HEK293 (cell line): Measurements from ENCODE around the gene PPP2R3A.
A peak's percentile ranks its signal among the peaks of the same experiment; 100 is the strongest.
"Not testable (repeated sequence)": the region's sequence is repeated elsewhere in the genome, so short reads cannot be mapped to it uniquely, and the experiment has no call there.

Experiments used
- CTCF ChIA-PET: fragments of 350-600 bp; formaldehyde crosslinking; extraction: SDS; loops from one replicate; lab custom pipeline; 2021; ENCODE audit warnings: antibody characterized with exemption; lab: Yijun Ruan, JAX
- POLR2A ChIA-PET: fragments of 300-600 bp; formaldehyde crosslinking; extraction: SDS; loops from one replicate; lab custom pipeline; 2020; ENCODE audit warnings: antibody characterized with exemption, inconsistent platforms; lab: Yijun Ruan, JAX
- H3K27ac ChIP-seq: fragments of 200-500 bp; sonication (Bioruptor generic); 2 replicates; pipeline ENCODE4 v1.5.1; 2014; ENCODE audit warnings: low read depth, low read length, control low read depth, inconsistent platforms; ENCODE audit errors: extremely low read depth
- H3K36me3 ChIP-seq, 2 experiments: fragments of 200-500 bp in 1 of 2; sonication (Bioruptor generic) in 1 of 2; 1 replicate in 1 of 2; 2 replicates in 1 of 2; pipeline ENCODE4 v1.5.1; 2014 to 2017; ENCODE audit warnings: inconsistent platforms in 2 of 2, low read length in 2 of 2; ENCODE audit not compliant: control insufficient read depth in 2 of 2, insufficient read depth in 1 of 2
- H3K4me1 ChIP-seq: fragments of 200-500 bp; sonication (Bioruptor generic); 2 replicates; pipeline ENCODE4 v1.5.1; 2014; ENCODE audit warnings: mild to moderate bottlenecking, low read length, inconsistent platforms; ENCODE audit not compliant: control insufficient read depth, insufficient read depth
- H3K4me3 ChIP-seq: 2 replicates; pipeline ENCODE4 v1.5.1; 2011; ENCODE audit warnings: low read depth, mild to moderate bottlenecking, control low read depth, low read length, moderate library complexity
- H3K9me3 ChIP-seq: fragments of 200-500 bp; sonication (Bioruptor generic); 2 replicates; pipeline ENCODE4 v1.5.1; 2014; ENCODE audit warnings: low read depth, low read length, inconsistent platforms; ENCODE audit not compliant: control insufficient read depth, insufficient read depth
- HOXA7 ChIP-seq: sonication (generic); formaldehyde crosslinking; IDR thresholded peaks from 2 replicates; pipeline ENCODE4 v1.8.1; 2022; ENCODE audit warnings: missing genetic modification reagents, borderline replicate concordance
- SCRT2 ChIP-seq: fragments of 450-650 bp; formaldehyde crosslinking; IDR thresholded peaks from 2 replicates; pipeline ENCODE4 v1.5.1; 2016; ENCODE audit warnings: missing biosample characterization, missing genetic modification characterization
- SETDB1 ChIP-seq: IDR thresholded peaks from one replicate; pipeline ENCODE4 v1.6.1; 2017; ENCODE audit warnings: mild to moderate bottlenecking, low read length, moderate library complexity, mixed read lengths; ENCODE audit not compliant: insufficient read length
- SP3 ChIP-seq: fragments of 450-650 bp; formaldehyde crosslinking; IDR thresholded peaks from 2 replicates; pipeline ENCODE4 v1.5.1; 2016; ENCODE audit warnings: missing biosample characterization, missing genetic modification characterization
- ZFP3 ChIP-seq: fragments of 450-650 bp; formaldehyde crosslinking; IDR thresholded peaks from 2 replicates; pipeline ENCODE4 v1.5.1; 2016; ENCODE audit warnings: low read depth, missing biosample characterization, missing genetic modification characterization
- ZNF140 ChIP-seq: fragments of 450-650 bp; formaldehyde crosslinking; IDR thresholded peaks from 2 replicates; pipeline ENCODE4 v1.5.1; 2016; ENCODE audit warnings: missing biosample characterization, missing genetic modification characterization
- ZNF239 ChIP-seq: fragments of 450-650 bp; formaldehyde crosslinking; IDR thresholded peaks from 2 replicates; pipeline ENCODE4 v1.5.1; 2016; ENCODE audit warnings: missing biosample characterization, missing genetic modification characterization
- ZNF280D ChIP-seq: fragments of 450-650 bp; formaldehyde crosslinking; IDR thresholded peaks from 2 replicates; pipeline ENCODE4 v1.5.1; 2016; ENCODE audit warnings: missing biosample characterization, missing genetic modification characterization
- ZNF341 ChIP-seq: fragments of 450-650 bp; formaldehyde crosslinking; IDR thresholded peaks from 2 replicates; pipeline ENCODE4; 2016; ENCODE audit warnings: low read depth, missing biosample characterization, missing genetic modification characterization
- ZNF548 ChIP-seq: fragments of 450-650 bp; formaldehyde crosslinking; IDR thresholded peaks from 2 replicates; pipeline ENCODE4 v1.5.1; 2016; ENCODE audit warnings: missing biosample characterization, missing genetic modification characterization
- ZNF585B ChIP-seq: fragments of 450-650 bp; formaldehyde crosslinking; IDR thresholded peaks from 2 replicates; pipeline ENCODE4 v1.5.1; 2016; ENCODE audit warnings: missing biosample characterization, missing genetic modification characterization
- ZNF658 ChIP-seq: fragments of 450-650 bp; formaldehyde crosslinking; IDR thresholded peaks from 2 replicates; pipeline ENCODE4; 2016; ENCODE audit warnings: missing biosample characterization, missing genetic modification characterization
- ZNF704 ChIP-seq: fragments of 450-650 bp; formaldehyde crosslinking; IDR thresholded peaks from 2 replicates; pipeline ENCODE4 v1.5.1; 2016; ENCODE audit warnings: missing biosample characterization, missing genetic modification characterization
- ZNF777 ChIP-seq: fragments of 450-650 bp; formaldehyde crosslinking; IDR thresholded peaks from 2 replicates; pipeline ENCODE4 v1.5.1; 2017; ENCODE audit warnings: missing biosample characterization, missing genetic modification characterization, borderline replicate concordance

PPP2R3A gene

GRCh38 chr3:136083641-136084382 is 118.3 kb downstream of the PPP2R3A start:
- H3K27ac ChIP-seq, CTCF ChIA-PET, H3K4me3 ChIP-seq, H3K4me1 ChIP-seq, H3K9me3 ChIP-seq, POLR2A ChIA-PET: not testable (repeated sequence)
- peaks cover 0 to 21% of the 10 kb centered on the region in 2 experiments; a peak in 1 of 3 replicates for H3K36me3 ChIP-seq
- TF ChIP-seq ZNF585B (tag by site-specific recombination): peak; percentile 96
- peak; percentile 46 for TF ChIP-seq SETDB1

GRCh38 chr3:136085067-136085466 is 119.5 kb downstream of the PPP2R3A start:
- POLR2A ChIA-PET, H3K27ac ChIP-seq, H3K4me3 ChIP-seq, CTCF ChIA-PET, H3K4me1 ChIP-seq, H3K9me3 ChIP-seq: not testable (repeated sequence)
- H3K36me3 ChIP-seq: peaks cover 0 to 21% of the 10 kb centered on the region in 2 experiments; a peak in 1 of 3 replicates

- Histone ChIP-seq H3K9me3 (no peaks in the 10 kb centered on the region), H3K27ac (no peak overlapping the region), H3K4me3 (no peak overlapping the region), H3K4me1 (no peaks in the 10 kb centered on the region), H3K36me3 (peaks cover 0 to 14% of the 10 kb centered on the region in 2 experiments; a peak in 1 of 3 replicates)
- ChIA-PET CTCF (no interaction called here), POLR2A (no interaction called here)
- peak; percentile 49; the same call in 1 of the 2 replicates for TF ChIP-seq ZNF140 (tag by site-specific recombination)
- TF ChIP-seq ZNF341 (tag by site-specific recombination): no peak
These were observed 128.2 kb downstream of the PPP2R3A start for GRCh38 chr3:136093771-136094170.

- no peaks in the 10 kb centered on the region for H3K4me1 ChIP-seq
These were observed 139.5 kb downstream of the PPP2R3A start for GRCh38 chr3:136105044-136105443.

More at GRCh38 chr3:136105044-136105443, 139.5 kb downstream of the PPP2R3A start:
- ChIA-PET CTCF (no interaction called here), POLR2A (no interaction called here)
- H3K9me3 ChIP-seq: no peaks in the 10 kb centered on the region
- H3K4me3 ChIP-seq: no peak overlapping the region
- no peak overlapping the region for H3K27ac ChIP-seq
- no peaks in the 10 kb centered on the region for H3K36me3 ChIP-seq
- TF ChIP-seq ZNF658 (tag by site-specific recombination) (no peak), ZNF280D (tag by site-specific recombination) (no peak), ZNF239 (tag by site-specific recombination) (no peak), ZNF777 (no peak), HOXA7 (no peak), SCRT2 (no peak), SP3 (tag by site-specific recombination) (no peak), ZNF548 (tag by site-specific recombination) (no peak), ZNF704 (no peak), ZFP3 (tag by site-specific recombination) (no peak)
